Activated CD4-positive, alpha-beta T cell treated with anti-CD3 and anti-CD28 coated beads for 4 hours (primary cell): Measurements from ENCODE around the gene AAMP.

Experiments used
- DNase-seq, 2 donors: peaks; one replicate each; pipeline ENCODE4 v3.0.0-alpha.2; 2020

Gene AAMP

GRCh38 chr2:218218268-218219185 is 51.4 kb downstream of the AAMP start:
- peak in 1 of 2 donors; percentile 20 for DNase-seq

- DNase-seq = peak; percentile 76 to 83
Observed at GRCh38 chr2:218217360-218218267, 52.3 kb downstream of the AAMP start.

- peak; percentile 91 to 92 for DNase-seq
Observed at GRCh38 chr2:218216674-218217359, 53.1 kb downstream of the AAMP start, which contains the start of gene ARPC2. ARPC2 (plus strand) TSS chr2:218217189; CDS start chr2:218217471, 282 bp downstream.

GRCh38 chr2:218216336-218216673 is 53.6 kb downstream of the AAMP start:
- DNase-seq = no peak
